Gastrocnemius medialis (tissue), 4 donors: ENCODE results near the gene OSGIN1. TPM values are rescaled to one million over a fixed set of nuclear protein-coding genes. Genes with fewer than 3 reads are reported as not detected.
A peak's percentile ranks its signal among the peaks of the same experiment; 100 is the strongest.

Experiments used
- ATAC-seq, 2 donors: fragments of 150-250 bp; one replicate each; pipeline ENCODE4 v1.9.1; 2016
- DNase-seq, 2 donors: peaks; one replicate each; pipeline ENCODE4 v3.0.0-alpha.2; 2019
- H3K27ac ChIP-seq, 4 donors: fragments of 200-600 bp; sonication (generic); 1 replicate in 1 of 4; 2 replicates in 3 of 4; pipeline ENCODE4 v1.5.1; 2016 to 2018; ENCODE audit warnings: mild to moderate bottlenecking in 2 of 4, moderate library complexity in 1 of 4
- H3K27me3 ChIP-seq, 3 donors: fragments of 200-600 bp; sonication (generic) in 2 of 3; 1 replicate in 1 of 3; 2 replicates in 2 of 3; pipeline versions ENCODE4 v1.5.1 to v1.6.0; 2016 to 2019; ENCODE audit warnings: mild to moderate bottlenecking in 1 of 3, moderate library complexity in 1 of 3
- H3K36me3 ChIP-seq, 2 donors: fragments of 200-600 bp; sonication (generic) in 1 of 2; one replicate each; pipeline ENCODE4 v1.5.1; 2017 to 2018
- H3K4me1 ChIP-seq, 2 donors: fragments of 200-600 bp; sonication (generic) in 1 of 2; one replicate each; pipeline ENCODE4 v1.5.1; 2016 to 2017; ENCODE audit warnings: mild to moderate bottlenecking in 2 of 2
- H3K4me3 ChIP-seq, 4 donors: fragments of 200-600 bp; sonication (generic) in 3 of 4; 1 replicate in 1 of 4; 2 replicates in 3 of 4; pipeline ENCODE4 v1.5.1; 2016 to 2019; ENCODE audit warnings: mild to moderate bottlenecking in 2 of 4
- H3K9me3 ChIP-seq, 3 donors: fragments of 200-600 bp; sonication (generic) in 2 of 3; 1 replicate in 1 of 3; 2 replicates in 2 of 3; pipeline ENCODE4 v1.5.1; 2016 to 2019
- POLR2A ChIP-seq, 2 donors: fragments of 450-650 bp; IDR thresholded peaks; one replicate each; pipeline ENCODE4 v1.6.1; 2017; ENCODE audit warnings: antibody characterized with exemption in 2 of 2, mild to moderate bottlenecking in 2 of 2, moderate library complexity in 2 of 2
- in situ Hi-C, 4 donors: fragments of 200-750 bp; cut with MboI; loops; one replicate each; pipeline versions ENCODE4 v1.15.0 to v1.8.0; 2017; ENCODE audit warnings: low sequenced_read_pairs in 4 of 4
- intact Hi-C: fragments of 100-400 bp; cut with DNase I; formaldehyde crosslinking; loops from one replicate; pipeline ENCODE4 v1.15.1; 2023; ENCODE audit warnings: low total_unique reads
- total RNA-seq, 4 donors: library from RNA; depleted of rRNA; stranded (reverse); fragments of >200 nt; gene quantifications; one replicate each; pipeline versions ENCODE4 v1.1.0 to v1.2.3, GENCODE V29; 2016
- TF ChIP-seq, protein P1 (sequence below), 5 experiments: fragments of 450-650 bp in 3 of 5; fragments of 200-600 bp in 2 of 5; sonication (generic) in 2 of 5; IDR thresholded peaks in 4 of 5; conservative IDR thresholded peaks in 1 of 5; 1 replicate in 4 of 5; 2 replicates in 1 of 5; pipeline ENCODE4 v1.5.1; 2016 to 2019; ENCODE audit warnings: antibody characterized with exemption in 5 of 5, mild to moderate bottlenecking in 3 of 5, moderate library complexity in 3 of 5

The OSGIN1 gene
- total RNA-seq, 4 donors from 2014 or later, result 9.6 to 24.9 (median 13.2) TPM

- no peak for DNase-seq
- ATAC-seq, result no peak
- no peak overlapping the region for H3K27ac ChIP-seq
- TF ChIP-seq POLR2A (IDR thresholded peaks at IDR 0.05), result no peak
- TF ChIP-seq, protein P1, sequence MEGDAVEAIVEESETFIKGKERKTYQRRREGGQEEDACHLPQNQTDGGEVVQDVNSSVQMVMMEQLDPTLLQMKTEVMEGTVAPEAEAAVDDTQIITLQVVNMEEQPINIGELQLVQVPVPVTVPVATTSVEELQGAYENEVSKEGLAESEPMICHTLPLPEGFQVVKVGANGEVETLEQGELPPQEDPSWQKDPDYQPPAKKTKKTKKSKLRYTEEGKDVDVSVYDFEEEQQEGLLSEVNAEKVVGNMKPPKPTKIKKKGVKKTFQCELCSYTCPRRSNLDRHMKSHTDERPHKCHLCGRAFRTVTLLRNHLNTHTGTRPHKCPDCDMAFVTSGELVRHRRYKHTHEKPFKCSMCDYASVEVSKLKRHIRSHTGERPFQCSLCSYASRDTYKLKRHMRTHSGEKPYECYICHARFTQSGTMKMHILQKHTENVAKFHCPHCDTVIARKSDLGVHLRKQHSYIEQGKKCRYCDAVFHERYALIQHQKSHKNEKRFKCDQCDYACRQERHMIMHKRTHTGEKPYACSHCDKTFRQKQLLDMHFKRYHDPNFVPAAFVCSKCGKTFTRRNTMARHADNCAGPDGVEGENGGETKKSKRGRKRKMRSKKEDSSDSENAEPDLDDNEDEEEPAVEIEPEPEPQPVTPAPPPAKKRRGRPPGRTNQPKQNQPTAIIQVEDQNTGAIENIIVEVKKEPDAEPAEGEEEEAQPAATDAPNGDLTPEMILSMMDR (IDR thresholded peaks at IDR 0.05 in 4 of 5, conservative IDR thresholded peaks at IDR 0.05 in 1 of 5), result no peak
- intact Hi-C loops, result no loop called here
- H3K27me3 ChIP-seq, result no peaks in the 10 kb centered on the region
- in situ Hi-C loops, result no loop called here
- peaks cover 0 to 3% of the 10 kb centered on the region in 2 donors for H3K4me1 ChIP-seq
- no peaks in the 10 kb centered on the region for H3K36me3 ChIP-seq
- H3K9me3 ChIP-seq, result no peaks in the 10 kb centered on the region
- no peak overlapping the region for H3K4me3 ChIP-seq
These were observed 50.0 kb downstream of the OSGIN1 start for GRCh38 chr16:84003038-84003437.

DNA sequence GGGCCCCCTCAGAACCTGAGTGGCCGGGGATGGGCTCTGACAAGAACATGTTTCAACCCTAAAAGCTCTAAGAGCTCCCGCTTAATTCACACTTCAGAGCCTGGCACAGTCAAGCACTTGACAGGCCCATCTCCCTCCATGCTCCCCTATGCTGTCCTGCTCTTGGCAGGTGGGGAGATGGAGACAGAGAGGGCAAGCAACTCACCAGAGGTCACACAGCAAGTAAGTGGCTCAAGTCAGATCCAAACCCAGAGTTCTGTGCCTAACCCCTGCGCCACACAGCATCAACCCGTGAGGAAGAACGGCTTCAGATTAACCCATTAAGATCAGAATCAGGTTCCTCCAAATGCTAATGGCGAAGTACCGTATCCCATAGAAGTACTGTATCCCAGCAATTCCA is 51.4 kb downstream of the OSGIN1 start:
- Histone ChIP-seq H3K36me3 (no peaks in the 10 kb centered on the region), H3K4me3 (no peak overlapping the region), H3K27me3 (no peaks in the 10 kb centered on the region), H3K9me3 (no peaks in the 10 kb centered on the region), H3K4me1 (peaks cover 0 to 4% of the 10 kb centered on the region in 2 donors), H3K27ac (no peak overlapping the region)
- ATAC-seq, result no peak
- in situ Hi-C loops (no loop called here), intact Hi-C loops (no loop called here)
- no peak for TF ChIP-seq POLR2A (IDR thresholded peaks at IDR 0.05)
- DNase-seq, result no peak

- H3K27ac ChIP-seq, result no peak overlapping the region
- H3K4me1 ChIP-seq, result peaks cover 0 to 4% of the 10 kb centered on the region in 2 donors
- TF ChIP-seq POLR2A (IDR thresholded peaks at IDR 0.05), result no peak
- TF ChIP-seq, protein P1 (IDR thresholded peaks at IDR 0.05 in 4 of 5, conservative IDR thresholded peaks at IDR 0.05 in 1 of 5), result no peak
- DNase-seq (no peak), ATAC-seq (no peak)
- H3K4me3 ChIP-seq, result no peak overlapping the region
- H3K36me3 ChIP-seq, result no peaks in the 10 kb centered on the region
- intact Hi-C loops, result no loop called here
- in situ Hi-C loops, result no loop called here
- no peaks in the 10 kb centered on the region for H3K27me3 ChIP-seq
- no peaks in the 10 kb centered on the region for H3K9me3 ChIP-seq
These were observed 52.4 kb downstream of the OSGIN1 start for GRCh38 chr16:84005391-84005790.

- H3K4me1 ChIP-seq, result peaks cover 0 to 4% of the 10 kb centered on the region in 2 donors
- H3K4me3 ChIP-seq, result no peak overlapping the region
- intact Hi-C loops (no loop called here), in situ Hi-C loops (no loop called here)
- no peaks in the 10 kb centered on the region for H3K27me3 ChIP-seq
- no peaks in the 10 kb centered on the region for H3K9me3 ChIP-seq
- no peak overlapping the region for H3K27ac ChIP-seq
- TF ChIP-seq, protein P1 (IDR thresholded peaks at IDR 0.05 in 4 of 5, conservative IDR thresholded peaks at IDR 0.05 in 1 of 5), result no peak
- TF ChIP-seq POLR2A (IDR thresholded peaks at IDR 0.05), result no peak
- ATAC-seq (no peak), DNase-seq (no peak)
- H3K36me3 ChIP-seq, result no peaks in the 10 kb centered on the region
These were observed 54.5 kb downstream of the OSGIN1 start for GRCh38 chr16:84007520-84007919.

GRCh38 chr16:84007965-84008364 is 54.9 kb downstream of the OSGIN1 start:
- peak in 1 of 2 donors; percentile 47 for DNase-seq
- no peaks in the 10 kb centered on the region for H3K27me3 ChIP-seq

More at GRCh38 chr16:84007965-84008364, 54.9 kb downstream of the OSGIN1 start:
- peak; percentile 50 to 55 for ATAC-seq
- H3K27ac ChIP-seq, result no peak overlapping the region
- no peak overlapping the region for H3K4me3 ChIP-seq
- peaks cover 0 to 4% of the 10 kb centered on the region in 2 donors for H3K4me1 ChIP-seq
- no peaks in the 10 kb centered on the region for H3K9me3 ChIP-seq
- TF ChIP-seq, protein P1 (IDR thresholded peaks at IDR 0.05 in 4 of 5, conservative IDR thresholded peaks at IDR 0.05 in 1 of 5), result no peak
- no peak for TF ChIP-seq POLR2A (IDR thresholded peaks at IDR 0.05)
- in situ Hi-C loops, result no loop called here
- intact Hi-C loops, result no loop called here
- no peaks in the 10 kb centered on the region for H3K36me3 ChIP-seq
